Fibroblast of pulmonary artery (primary cell): Measurements from ENCODE around the gene MRPL23.

ENCODE experiments used
- DNase-seq: peaks from one replicate; pipeline ENCODE4 v3.0.0-alpha.2; 2010; ENCODE audit warnings: low read depth
- H3K4me3 ChIP-seq: replicated peaks from 2 replicates; pipeline ENCODE4 v1.5.1; 2011; ENCODE audit warnings: low read depth, mild to moderate bottlenecking, control low read depth, low read length, moderate library complexity
- CTCF ChIP-seq: IDR thresholded peaks from 2 replicates; pipeline ENCODE4 v1.5.1; 2011; ENCODE audit warnings: mild to moderate bottlenecking, control low read depth, low read length, inconsistent platforms; ENCODE audit errors: missing control alignments

Gene MRPL23

DNA sequence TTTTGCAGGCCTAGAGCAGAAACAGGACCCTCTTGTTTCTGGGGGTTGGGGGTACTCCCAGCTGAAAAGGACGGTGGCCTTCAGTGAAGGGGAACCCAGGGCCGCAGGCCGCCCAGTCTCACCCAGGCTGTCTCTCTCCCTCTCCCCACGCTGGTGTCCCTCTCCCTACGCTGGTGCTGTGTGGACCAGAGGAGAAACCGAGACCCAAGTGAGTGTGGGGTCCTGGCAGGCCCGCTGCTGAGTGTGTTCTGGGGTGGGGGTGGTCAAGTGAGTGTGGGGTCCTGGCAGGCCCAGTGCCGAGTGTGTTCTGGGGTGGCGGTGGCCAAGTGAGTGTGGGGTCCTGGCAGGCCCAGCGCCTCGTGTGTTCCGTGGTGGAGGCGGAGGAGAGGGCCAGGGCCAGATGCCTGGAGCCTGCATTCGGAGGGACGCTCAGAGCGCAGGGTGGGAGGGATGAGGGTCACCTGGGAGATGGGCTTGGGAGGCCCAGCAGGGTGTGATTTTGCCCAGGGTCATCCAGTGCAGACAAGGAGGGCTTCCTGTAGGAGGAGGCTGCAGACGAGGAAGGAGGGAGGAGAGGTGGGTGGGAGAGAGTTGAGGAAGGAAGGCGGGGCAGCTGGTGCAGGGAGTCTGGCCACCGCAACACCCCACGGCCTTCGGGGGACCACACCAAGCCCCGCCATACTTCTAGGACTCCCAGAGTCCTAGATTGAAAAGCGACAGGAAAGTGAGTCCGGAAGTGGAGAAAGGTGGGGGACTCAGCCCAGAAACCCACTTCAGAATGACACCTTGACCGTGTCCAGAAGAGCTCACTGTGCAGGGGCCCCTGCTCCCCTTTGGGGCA is 17.3 kb upstream of the MRPL23 start:
- DNase-seq = no peak
- H3K4me3 ChIP-seq = no peak overlapping the region
- TF ChIP-seq CTCF = no peak

DNA sequence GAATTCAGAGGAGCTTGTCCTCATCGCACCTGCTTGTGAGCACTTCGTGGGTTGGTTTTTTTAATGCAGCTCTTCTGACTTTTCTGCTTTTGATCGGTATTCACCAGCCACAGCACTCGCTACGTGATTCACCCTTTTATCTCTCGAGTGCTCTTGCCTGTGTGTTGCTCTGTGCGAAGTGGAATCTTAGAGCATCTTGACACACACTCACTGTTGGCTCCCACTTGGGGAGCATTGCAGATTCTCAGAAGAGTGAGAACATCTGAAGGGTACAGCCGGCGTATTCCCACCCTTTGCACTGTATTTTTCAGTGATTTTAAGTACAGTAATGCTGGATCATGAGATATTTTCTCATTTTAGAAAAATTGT is 16.7 kb upstream of the MRPL23 start:
- no peak for TF ChIP-seq CTCF
- DNase-seq = no peak
- no peak overlapping the region for H3K4me3 ChIP-seq

DNA sequence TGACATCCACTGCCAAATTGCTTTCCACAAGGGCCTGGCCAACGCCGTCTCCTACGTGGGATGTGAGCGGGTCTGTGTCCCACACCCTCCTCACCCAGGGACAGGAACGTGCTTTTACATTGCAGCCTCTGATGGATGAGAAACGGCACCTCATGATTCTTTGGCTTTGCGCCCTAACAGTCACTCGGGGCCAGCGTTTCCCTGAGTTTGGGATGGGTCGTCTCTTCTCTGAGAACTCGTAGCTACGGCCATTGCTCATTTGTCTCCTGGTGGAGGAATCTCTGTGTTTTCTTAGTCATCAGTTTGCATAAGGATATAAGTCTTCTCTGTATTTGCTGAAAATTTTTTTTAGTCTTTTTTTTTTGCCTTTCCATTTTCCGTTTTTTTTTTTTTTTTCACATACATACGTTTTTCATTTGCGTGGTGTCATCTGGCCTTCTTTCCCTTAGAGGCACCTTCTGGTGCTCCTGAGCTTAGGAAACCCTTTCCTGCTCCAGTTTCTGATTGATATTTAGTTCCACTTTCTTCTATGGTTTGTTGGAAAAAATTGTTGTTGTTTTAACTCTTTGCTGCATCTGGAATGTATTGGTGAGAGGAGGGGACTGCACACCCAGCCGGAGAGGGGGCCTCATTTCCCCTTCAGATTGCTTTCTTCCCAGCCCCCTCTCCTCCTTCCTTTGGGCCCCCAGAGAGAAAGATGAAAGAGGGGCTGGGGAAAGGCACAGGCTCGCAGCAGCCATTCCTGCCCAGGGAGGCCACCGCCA is 15.6 kb upstream of the MRPL23 start:
- TF ChIP-seq CTCF = no peak
- no peak overlapping the region for H3K4me3 ChIP-seq
- peak; percentile 45 for DNase-seq

GRCh38 chr11:1932105-1932480 is 15.0 kb upstream of the MRPL23 start:
- TF ChIP-seq CTCF = no peak
- no peak for DNase-seq
- H3K4me3 ChIP-seq = no peak overlapping the region

DNA sequence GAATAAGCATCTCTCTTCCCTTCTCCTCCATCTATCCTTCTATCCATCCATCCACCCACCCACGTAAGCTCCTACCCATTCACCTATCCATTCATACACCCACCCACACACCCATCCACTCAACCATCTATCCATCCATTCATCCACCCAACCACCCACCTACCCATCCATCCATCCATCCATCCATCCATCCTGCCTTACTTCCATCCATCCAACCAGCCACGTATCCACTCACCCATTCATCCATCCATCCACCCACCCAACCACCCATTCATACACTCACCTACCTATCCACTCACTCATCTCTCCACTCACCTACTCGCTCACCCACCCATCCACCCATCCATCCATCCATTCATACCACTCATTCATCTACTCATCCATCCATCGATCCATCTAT is 14.5 kb upstream of the MRPL23 start:
- H3K4me3 ChIP-seq = no peak overlapping the region
- DNase-seq = no peak
- no peak for TF ChIP-seq CTCF

- no peak overlapping the region for H3K4me3 ChIP-seq
- no peak for TF ChIP-seq CTCF
- DNase-seq = no peak
These were observed 13.5 kb upstream of the MRPL23 start for GRCh38 chr11:1933416-1934334.
